Chondrocyte (in vitro differentiated cells): Measurements from ENCODE around the gene HOXA2. TPM values are rescaled to one million over a fixed set of nuclear protein-coding genes. Genes with fewer than 3 reads are reported as not detected.

Source experiments
- DNase-seq: peaks from one replicate; pipeline ENCODE4 v3.0.0; 2021; ENCODE audit warnings: mixed read lengths, low spot score
- H3K27ac Mint-ChIP-seq: one replicate; pipeline ENCODE4 v1.8.0; 2021; ENCODE audit warnings: mild to moderate bottlenecking, moderate library complexity, mixed read lengths; ENCODE audit not compliant: unreplicated experiment
- H3K27me3 Mint-ChIP-seq: 2 replicates; pipeline ENCODE4 v1.8.0; 2021; ENCODE audit warnings: low read depth, mixed read lengths
- H3K36me3 Mint-ChIP-seq: 2 replicates; pipeline ENCODE4 v1.8.0; 2021; ENCODE audit warnings: low read depth, mixed read lengths
- H3K4me1 Mint-ChIP-seq: 2 replicates; pipeline ENCODE4 v1.8.0; 2021; ENCODE audit warnings: low read depth, mild to moderate bottlenecking, mixed read lengths
- H3K4me3 Mint-ChIP-seq: one replicate; pipeline ENCODE4 v1.8.0; 2021; ENCODE audit warnings: mild to moderate bottlenecking, moderate library complexity, mixed read lengths; ENCODE audit not compliant: unreplicated experiment
- H3K9me3 Mint-ChIP-seq: 2 replicates; pipeline ENCODE4 v1.8.0; 2021; ENCODE audit warnings: low read depth, mixed read lengths
- total RNA-seq: library from RNA; stranded (reverse); gene quantifications from 3 replicates; pipeline ENCODE4 v1.2.1, GENCODE V29; 2021
- TF ChIP-seq, protein P1 (sequence below): fragments of 200-600 bp; sonication (generic); IDR thresholded peaks from 2 replicates; pipeline ENCODE4 v1.5.0; 2021; ENCODE audit warnings: antibody characterized with exemption, mild to moderate bottlenecking, moderate library complexity

Gene HOXA2
- total RNA-seq, 1 donor from 2014 or later: 10.2 TPM

DNA sequence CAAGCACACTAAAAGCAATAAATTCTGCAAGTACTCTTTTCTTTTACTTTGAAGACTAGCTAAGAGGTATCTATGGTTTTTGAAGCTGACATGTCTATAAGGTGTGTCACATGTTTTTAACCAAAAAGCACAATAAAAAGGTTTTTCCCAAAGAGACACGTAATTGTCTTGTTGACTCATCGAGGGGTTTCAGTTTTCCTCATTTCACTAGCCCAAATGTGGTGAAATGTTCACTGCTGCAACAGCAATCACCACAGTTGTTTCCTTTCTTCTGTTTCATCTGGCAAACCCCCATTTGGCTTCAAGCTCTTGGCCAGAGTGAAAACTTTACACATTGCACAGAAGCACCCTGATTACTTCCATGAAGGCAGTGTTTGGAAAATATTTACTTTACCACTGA, 31.9 kb upstream of the HOXA2 start:
- Mint-ChIP-seq H3K36me3 (no peaks in the 10 kb centered on the region), H3K4me1 (no peaks in the 10 kb centered on the region), H3K27me3 (peaks cover 82% of the 10 kb centered on the region), H3K4me3 (no peak overlapping the region), H3K27ac (no peak overlapping the region), H3K9me3 (no peaks in the 10 kb centered on the region)
- TF ChIP-seq, protein P1, sequence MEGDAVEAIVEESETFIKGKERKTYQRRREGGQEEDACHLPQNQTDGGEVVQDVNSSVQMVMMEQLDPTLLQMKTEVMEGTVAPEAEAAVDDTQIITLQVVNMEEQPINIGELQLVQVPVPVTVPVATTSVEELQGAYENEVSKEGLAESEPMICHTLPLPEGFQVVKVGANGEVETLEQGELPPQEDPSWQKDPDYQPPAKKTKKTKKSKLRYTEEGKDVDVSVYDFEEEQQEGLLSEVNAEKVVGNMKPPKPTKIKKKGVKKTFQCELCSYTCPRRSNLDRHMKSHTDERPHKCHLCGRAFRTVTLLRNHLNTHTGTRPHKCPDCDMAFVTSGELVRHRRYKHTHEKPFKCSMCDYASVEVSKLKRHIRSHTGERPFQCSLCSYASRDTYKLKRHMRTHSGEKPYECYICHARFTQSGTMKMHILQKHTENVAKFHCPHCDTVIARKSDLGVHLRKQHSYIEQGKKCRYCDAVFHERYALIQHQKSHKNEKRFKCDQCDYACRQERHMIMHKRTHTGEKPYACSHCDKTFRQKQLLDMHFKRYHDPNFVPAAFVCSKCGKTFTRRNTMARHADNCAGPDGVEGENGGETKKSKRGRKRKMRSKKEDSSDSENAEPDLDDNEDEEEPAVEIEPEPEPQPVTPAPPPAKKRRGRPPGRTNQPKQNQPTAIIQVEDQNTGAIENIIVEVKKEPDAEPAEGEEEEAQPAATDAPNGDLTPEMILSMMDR: no peak
- DNase-seq: no peak

DNA sequence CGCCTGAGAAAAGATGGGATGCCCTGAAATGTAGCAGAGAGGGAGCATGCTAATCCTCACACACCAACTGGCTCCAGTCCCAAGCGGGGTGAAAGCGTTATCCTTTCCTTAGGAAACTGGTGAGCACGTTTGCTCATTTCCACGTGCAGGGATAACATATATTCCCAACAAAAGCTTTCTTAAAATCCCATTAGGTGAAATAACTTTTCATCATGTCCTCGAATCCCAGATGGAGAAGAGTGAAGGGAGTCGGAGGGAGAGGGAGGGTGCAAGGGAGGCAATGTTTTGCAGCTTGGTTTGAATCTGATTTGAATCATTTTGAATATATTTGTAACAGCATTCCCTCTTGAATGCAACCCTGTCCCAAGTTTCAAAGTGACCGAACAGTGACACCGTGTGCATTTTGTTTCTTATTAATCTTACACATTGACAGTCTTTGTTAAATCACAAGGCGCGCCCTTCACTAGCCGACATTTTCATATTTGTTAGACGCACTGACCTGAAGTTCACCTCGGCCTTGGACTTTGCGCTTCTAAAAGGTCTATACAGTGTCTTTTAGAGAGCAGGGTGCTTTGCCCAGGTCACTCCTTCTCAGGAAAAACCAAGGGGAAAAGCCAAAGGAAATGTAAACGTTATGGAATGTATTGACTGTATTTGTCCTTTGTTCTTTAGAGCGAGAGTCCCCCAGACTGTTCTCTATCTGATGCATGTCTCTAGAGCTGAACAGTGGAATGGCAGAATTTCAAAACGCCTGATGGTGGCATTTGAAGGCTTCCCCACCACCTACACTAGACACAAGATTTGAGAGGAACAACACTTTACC, 31.1 kb upstream of the HOXA2 start:
- Mint-ChIP-seq H3K4me1 (no peaks in the 10 kb centered on the region), H3K9me3 (no peaks in the 10 kb centered on the region), H3K27me3 (peaks cover 85% of the 10 kb centered on the region), H3K27ac (no peak overlapping the region), H3K4me3 (no peak overlapping the region), H3K36me3 (peaks cover 5% of the 10 kb centered on the region)
- no peak for DNase-seq
- TF ChIP-seq, protein P1: no peak

DNA sequence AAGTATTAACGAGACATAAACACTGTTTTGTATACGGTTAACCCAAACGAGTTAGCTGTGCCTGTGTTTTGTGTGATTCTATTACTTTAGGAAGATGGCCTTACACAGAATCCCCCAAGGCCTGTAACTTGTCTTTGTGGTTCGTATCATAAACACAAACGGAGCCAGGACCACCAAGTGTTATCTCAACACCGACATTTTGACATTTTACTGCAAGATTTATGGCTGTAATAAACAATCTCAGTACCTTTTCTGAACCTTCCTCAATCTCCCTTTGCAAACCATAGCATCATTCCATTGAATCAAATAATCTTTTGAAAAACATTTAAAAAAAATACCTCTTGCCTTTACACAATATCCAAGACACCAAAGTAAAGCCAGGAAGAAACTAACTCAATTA, 30.5 kb upstream of the HOXA2 start:
- Mint-ChIP-seq H3K36me3 (peaks cover 6% of the 10 kb centered on the region), H3K27ac (no peak overlapping the region), H3K27me3 (peaks cover 85% of the 10 kb centered on the region), H3K4me3 (no peak overlapping the region), H3K9me3 (no peaks in the 10 kb centered on the region), H3K4me1 (no peaks in the 10 kb centered on the region)
- DNase-seq: no peak
- TF ChIP-seq, protein P1: no peak

DNA sequence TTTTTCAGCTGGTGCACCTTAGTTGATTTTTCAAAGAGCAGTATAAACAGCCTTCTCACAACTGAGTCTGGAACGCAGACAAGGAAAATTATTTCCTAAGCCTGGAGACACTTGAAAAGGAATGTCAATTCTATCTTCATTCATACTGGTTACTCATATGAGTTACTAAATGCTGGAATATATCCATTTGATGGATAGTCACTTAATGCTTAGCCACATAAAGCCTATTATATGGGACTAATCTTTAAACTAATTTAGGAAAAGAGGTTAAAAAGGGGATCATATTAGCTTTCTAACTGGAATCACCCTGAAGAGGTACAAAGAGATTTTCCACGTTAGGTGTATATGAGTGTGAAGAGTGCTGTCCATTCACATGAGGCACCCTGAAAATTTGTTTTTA, 29.7 kb upstream of the HOXA2 start:
- TF ChIP-seq, protein P1: no peak
- DNase-seq: no peak
- H3K4me3 Mint-ChIP-seq: no peak overlapping the region
- peaks cover 6% of the 10 kb centered on the region for H3K36me3 Mint-ChIP-seq
- no peaks in the 10 kb centered on the region for H3K9me3 Mint-ChIP-seq
- peaks cover 85% of the 10 kb centered on the region for H3K27me3 Mint-ChIP-seq
- H3K4me1 Mint-ChIP-seq: no peaks in the 10 kb centered on the region
- H3K27ac Mint-ChIP-seq: no peak overlapping the region

DNA sequence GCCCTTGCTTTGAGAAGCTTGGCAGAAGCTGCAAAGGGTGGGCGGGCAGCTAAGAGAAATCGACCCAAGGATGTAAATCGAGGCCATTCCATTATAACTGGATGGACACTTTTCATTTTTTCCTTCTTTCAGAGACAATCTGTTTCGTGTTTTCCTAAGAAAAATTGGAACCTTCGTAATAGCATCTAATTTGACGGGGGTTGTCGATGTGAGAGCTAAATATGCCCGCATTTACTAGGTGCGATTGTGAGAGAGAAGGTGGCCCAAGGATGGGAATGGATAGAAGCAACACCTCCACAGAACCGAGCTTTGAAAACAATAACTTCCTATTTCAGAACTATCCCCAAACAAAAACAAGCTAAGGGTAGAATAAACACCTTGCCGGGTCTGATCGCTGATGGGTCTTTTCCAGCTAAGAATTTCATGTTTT, 28.9 kb upstream of the HOXA2 start:
- Mint-ChIP-seq H3K4me3 (peak overlapping the region; percentile 46), H3K36me3 (peaks cover 6% of the 10 kb centered on the region), H3K27ac (no peak overlapping the region), H3K27me3 (peaks cover 85% of the 10 kb centered on the region), H3K9me3 (no peaks in the 10 kb centered on the region), H3K4me1 (no peaks in the 10 kb centered on the region)
- DNase-seq: no peak
- TF ChIP-seq, protein P1: no peak
